Fibroblast of mammary gland (primary cell): ENCODE measurements around the gene PLCG2.

Experiments
- DNase-seq: peaks from one replicate; pipeline ENCODE4 v3.0.0-alpha.2; 2010; ENCODE audit warnings: low read depth
- H3K4me3 ChIP-seq: 2 replicates; pipeline ENCODE4 v1.5.1; 2011; ENCODE audit warnings: low read depth, mild to moderate bottlenecking, low read length, moderate library complexity; ENCODE audit not compliant: control insufficient read depth
- TF ChIP-seq, protein P1 (sequence below): conservative IDR thresholded peaks from 2 replicates; pipeline ENCODE4 v1.5.1; 2011; ENCODE audit warnings: low read depth, low read length, inconsistent platforms; ENCODE audit not compliant: control insufficient read depth, insufficient read depth

PLCG2 gene

DNA sequence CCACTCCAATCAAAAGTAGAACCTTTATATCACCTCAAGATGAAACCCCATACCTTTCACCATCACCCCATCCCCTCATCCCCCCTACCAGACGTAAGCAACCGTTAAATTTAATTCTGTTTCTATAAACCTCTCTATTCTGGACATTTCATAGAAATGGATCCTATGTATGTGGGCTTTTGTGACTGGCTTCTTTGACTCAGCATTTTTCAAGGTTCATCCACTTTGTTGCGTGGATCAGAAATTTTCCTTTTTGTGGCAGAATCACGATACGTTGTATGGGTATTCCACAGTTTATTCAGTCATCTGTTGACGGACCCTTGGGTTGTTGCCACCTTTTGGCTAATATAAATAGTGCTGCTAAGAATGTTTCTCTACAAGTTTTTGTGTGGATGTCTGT lies 8.6 kb downstream of the PLCG2 start:
- TF ChIP-seq, protein P1, sequence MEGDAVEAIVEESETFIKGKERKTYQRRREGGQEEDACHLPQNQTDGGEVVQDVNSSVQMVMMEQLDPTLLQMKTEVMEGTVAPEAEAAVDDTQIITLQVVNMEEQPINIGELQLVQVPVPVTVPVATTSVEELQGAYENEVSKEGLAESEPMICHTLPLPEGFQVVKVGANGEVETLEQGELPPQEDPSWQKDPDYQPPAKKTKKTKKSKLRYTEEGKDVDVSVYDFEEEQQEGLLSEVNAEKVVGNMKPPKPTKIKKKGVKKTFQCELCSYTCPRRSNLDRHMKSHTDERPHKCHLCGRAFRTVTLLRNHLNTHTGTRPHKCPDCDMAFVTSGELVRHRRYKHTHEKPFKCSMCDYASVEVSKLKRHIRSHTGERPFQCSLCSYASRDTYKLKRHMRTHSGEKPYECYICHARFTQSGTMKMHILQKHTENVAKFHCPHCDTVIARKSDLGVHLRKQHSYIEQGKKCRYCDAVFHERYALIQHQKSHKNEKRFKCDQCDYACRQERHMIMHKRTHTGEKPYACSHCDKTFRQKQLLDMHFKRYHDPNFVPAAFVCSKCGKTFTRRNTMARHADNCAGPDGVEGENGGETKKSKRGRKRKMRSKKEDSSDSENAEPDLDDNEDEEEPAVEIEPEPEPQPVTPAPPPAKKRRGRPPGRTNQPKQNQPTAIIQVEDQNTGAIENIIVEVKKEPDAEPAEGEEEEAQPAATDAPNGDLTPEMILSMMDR: no peak

DNA sequence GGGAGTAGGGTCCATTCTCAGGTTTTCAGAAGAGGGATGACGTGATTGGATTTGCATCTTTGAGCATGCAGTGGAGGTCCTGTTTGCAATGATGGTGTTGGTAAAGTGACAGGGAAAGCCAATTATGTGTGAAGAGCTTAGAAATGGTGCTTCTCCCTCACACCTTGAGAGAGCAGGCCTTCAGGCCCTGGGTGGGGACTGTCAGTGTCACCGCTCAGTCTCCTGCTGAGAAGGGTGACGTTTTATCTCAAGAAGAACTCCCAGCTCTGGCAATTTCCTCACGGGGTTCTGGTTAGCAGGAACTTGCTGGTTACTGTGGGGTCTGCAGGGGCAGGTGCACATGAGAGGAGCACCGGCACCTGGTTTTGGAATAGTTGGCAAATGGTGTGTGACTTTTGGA lies 11.2 kb downstream of the PLCG2 start:
- TF ChIP-seq, protein P1: no peak
- H3K4me3 ChIP-seq: no peak overlapping the region

More for the DNA sequence above, 8.6 kb downstream of the PLCG2 start:
- DNase-seq: no peak
- no peak overlapping the region for H3K4me3 ChIP-seq

DNA sequence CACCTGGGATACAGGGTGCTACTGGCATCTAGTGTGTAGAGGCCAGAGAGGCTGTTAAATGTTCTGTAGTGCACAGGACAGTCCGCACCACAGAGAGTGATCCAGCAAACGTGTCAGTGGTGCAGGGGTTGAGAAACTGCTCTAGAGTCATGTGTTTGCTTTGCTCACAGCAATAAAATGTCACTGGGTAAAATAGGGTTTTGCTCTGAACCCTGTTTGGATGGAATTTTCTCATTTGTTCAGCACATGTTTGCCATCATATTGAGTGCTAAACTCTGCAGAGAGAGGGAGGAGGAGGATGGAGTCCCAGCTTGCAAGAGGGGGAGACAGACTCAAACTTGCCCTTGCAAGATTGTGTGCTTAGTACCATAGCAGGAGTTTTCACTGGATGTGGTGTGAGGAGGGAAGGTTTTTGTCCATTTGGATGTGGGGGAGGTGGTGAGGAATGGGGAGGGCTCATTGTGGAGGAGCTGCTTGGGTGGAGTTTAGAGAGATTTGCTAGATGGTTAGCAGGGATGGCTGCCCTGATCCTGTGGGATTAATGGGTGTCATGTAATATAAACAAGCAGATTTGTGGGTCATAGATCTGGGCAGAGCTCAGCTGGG lies 11.8 kb downstream of the PLCG2 start:
- DNase-seq: no peak
- TF ChIP-seq, protein P1: no peak
- no peak overlapping the region for H3K4me3 ChIP-seq

More for the DNA sequence above, 11.2 kb downstream of the PLCG2 start:
- DNase-seq: no peak

DNA sequence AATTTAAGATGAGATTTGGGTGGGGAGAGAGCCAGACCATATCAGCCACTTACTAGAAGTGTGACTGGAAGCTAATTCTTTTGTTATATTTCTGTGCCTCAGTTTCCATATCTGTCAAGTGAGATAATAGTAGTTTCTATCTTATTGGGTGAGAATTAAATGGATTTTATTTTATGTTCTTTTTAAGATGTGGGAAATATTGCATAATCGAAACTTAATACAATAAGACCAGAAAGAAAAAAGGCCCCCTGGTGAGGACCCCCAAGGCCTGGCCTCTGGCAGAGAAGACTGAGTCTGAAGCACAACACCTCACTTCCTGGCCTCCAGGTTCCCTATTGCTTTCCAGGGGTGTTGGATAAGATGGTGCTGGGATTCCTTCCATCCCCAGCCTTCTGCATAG lies 13.7 kb downstream of the PLCG2 start:
- TF ChIP-seq, protein P1: no peak
- no peak overlapping the region for H3K4me3 ChIP-seq
- DNase-seq: no peak

DNA sequence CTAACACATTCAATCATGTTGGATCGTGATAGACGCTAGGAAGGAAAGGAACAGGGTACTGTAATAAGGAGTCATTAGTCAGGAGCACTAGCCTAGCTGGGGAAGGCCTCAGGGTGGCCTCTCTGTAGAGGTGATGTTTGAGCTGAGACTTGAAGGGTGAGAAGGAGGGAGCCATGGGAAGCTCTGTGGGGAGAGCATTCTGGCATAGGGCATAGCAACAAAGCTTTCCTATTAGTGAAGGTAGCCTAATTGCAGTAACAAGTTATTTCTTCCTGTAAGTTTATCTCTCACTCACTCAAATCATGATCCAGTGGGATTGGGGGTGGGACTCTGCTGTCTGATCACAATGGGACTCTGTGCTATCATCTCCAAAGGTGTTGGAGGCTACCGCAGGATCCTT lies 16.1 kb downstream of the PLCG2 start:
- no peak overlapping the region for H3K4me3 ChIP-seq
- no peak for DNase-seq
- TF ChIP-seq, protein P1: no peak

DNA sequence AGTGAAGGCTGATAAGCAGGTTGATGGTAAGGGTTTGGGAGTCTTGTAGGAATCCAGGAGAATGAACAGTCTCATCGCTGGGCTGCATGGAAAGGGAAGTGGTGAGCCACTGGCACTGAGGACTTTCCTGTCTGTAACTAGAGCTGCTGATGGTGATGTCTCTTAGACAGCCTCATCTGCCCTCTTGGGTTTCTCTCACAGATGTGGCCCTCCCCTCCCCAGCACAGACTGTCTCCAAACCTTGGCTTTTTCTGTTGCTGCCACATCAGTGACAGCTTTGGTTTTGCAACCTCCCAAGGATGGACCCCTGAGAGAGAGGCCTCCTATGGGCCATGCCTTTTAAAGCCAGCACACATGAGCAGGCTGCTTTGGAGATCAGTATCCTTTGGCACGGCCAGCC lies 16.9 kb downstream of the PLCG2 start:
- H3K4me3 ChIP-seq: no peak overlapping the region
- TF ChIP-seq, protein P1: no peak
- DNase-seq: no peak

DNA sequence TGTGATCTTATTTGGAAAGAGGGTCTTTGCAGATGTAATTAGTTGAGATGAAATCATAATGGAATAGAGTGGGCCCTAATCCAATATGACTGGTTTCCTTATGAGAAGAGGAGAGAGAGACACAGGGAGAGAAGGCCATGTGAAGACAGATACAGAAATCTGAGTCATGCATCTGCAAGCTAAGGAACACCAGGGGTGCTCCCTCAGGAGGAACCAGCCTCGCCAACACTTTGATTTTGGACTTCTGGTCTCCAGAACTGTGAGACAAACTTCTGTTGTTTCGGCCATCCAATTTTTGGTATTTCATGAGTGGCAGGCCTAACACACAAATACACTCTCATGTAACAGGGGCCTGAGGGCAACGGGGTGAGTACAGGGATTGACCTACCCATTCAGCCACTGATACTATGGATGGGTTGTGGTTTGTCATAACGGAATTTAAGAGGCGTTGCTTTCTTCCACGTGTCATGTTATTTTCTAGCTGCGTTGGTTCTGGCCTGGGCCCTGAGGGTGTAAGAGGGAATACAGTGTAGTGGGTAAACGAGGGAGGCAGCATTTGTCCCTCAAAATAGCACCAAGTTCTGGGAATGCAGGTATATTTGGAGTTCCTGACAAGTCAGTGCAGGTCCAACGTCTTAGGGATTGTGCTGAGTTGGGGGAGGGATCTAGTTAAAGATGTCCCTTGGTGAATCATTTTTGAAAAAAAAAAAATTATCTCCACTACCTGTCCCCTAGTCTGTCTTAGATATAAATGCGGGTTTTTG lies 17.7 kb downstream of the PLCG2 start:
- H3K4me3 ChIP-seq: no peak overlapping the region
- TF ChIP-seq, protein P1: no peak

More for the DNA sequence above, 17.7 kb downstream of the PLCG2 start:
- DNase-seq: no peak
